PC-9 (cell line): ENCODE measurements around the gene FAM162A. TPM values are rescaled to one million over a fixed set of nuclear protein-coding genes. Genes with fewer than 3 reads are reported as not detected.

Experiments
- BruUV-seq: library from RNA; stranded (reverse); fragments of 400-500 nt; replicated peaks from 2 replicates; lab custom pipeline; 2021; lab: Mats Ljungman, UMichigan
- CTCF ChIA-PET: fragments of 300-600 bp; sonication (Branson Sonifier 250); formaldehyde crosslinking; loops from one replicate; lab custom pipeline; 2022; ENCODE audit warnings: antibody characterized with exemption; lab: Charles Lee
- POLR2A ChIA-PET: fragments of 300-600 bp; sonication (Branson Sonifier 250); formaldehyde crosslinking; loops from one replicate; lab custom pipeline; 2022; ENCODE audit warnings: antibody characterized with exemption; ENCODE audit not compliant: unreplicated experiment; lab: Charles Lee
- DNase-seq, 2 experiments: peaks; one replicate each; pipeline versions ENCODE4 v3.0.0 to v3.0.0-alpha.2; 2015 to 2022; ENCODE audit warnings: mixed read lengths in 1 of 2
- H2AFZ ChIP-seq: fragments of 200-600 bp; sonication (generic); 2 replicates; pipeline ENCODE4 v1.8.1; 2017; ENCODE audit warnings: antibody characterized with exemption
- H3F3A ChIP-seq: fragments of 200-600 bp; sonication (generic); 2 replicates; pipeline ENCODE4 v1.8.1; 2017; ENCODE audit warnings: antibody characterized with exemption, mild to moderate bottlenecking, low read depth; ENCODE audit not compliant: insufficient read depth
- H3K27ac ChIP-seq: fragments of 200-600 bp; sonication (generic); 2 replicates; pipeline ENCODE4 v1.6.1; 2016; ENCODE audit warnings: mixed run types
- H3K27me3 ChIP-seq: fragments of 200-600 bp; sonication (generic); 2 replicates; pipeline ENCODE4 v1.6.1; 2016; ENCODE audit warnings: low read depth, mixed run types; ENCODE audit not compliant: insufficient read depth
- H3K36me3 ChIP-seq: fragments of 200-600 bp; sonication (generic); 2 replicates; pipeline ENCODE4 v1.6.1; 2016; ENCODE audit warnings: low read depth, mixed run types
- H3K4me1 ChIP-seq: fragments of 200-600 bp; sonication (generic); replicated peaks from 2 replicates; pipeline ENCODE4 v1.6.1; 2016; ENCODE audit warnings: mixed run types; ENCODE audit not compliant: insufficient read depth
- H3K4me2 ChIP-seq: fragments of 200-600 bp; sonication (generic); 2 replicates; pipeline ENCODE4 v1.6.1; 2017; ENCODE audit warnings: mixed run types
- H3K4me3 ChIP-seq: fragments of 200-600 bp; sonication (generic); 2 replicates; pipeline ENCODE4 v1.6.1; 2016; ENCODE audit warnings: mixed run types
- H3K79me2 ChIP-seq: fragments of 200-600 bp; sonication (generic); 2 replicates; pipeline ENCODE4 v1.6.1; 2017; ENCODE audit warnings: low read depth, mixed run types
- H3K9me2 ChIP-seq: fragments of 200-600 bp; sonication (generic); 2 replicates; pipeline ENCODE4 v1.8.1; 2017; ENCODE audit warnings: mild to moderate bottlenecking; ENCODE audit not compliant: insufficient read depth
- H3K9me3 ChIP-seq: fragments of 200-600 bp; sonication (generic); 2 replicates; pipeline ENCODE4 v1.8.1; 2016; ENCODE audit warnings: low read depth; ENCODE audit not compliant: insufficient read depth
- H4K20me1 ChIP-seq: fragments of 200-600 bp; sonication (generic); 2 replicates; pipeline ENCODE4 v1.8.1; 2017; ENCODE audit not compliant: insufficient read depth
- CTCF ChIP-seq: fragments of 200-600 bp; sonication (generic); conservative IDR thresholded peaks from 2 replicates; pipeline ENCODE4 v1.6.1; 2017; ENCODE audit warnings: mixed run types, antibody characterized with exemption, mild to moderate bottlenecking, moderate library complexity
- EZH2 ChIP-seq: fragments of 200-600 bp; sonication (generic); IDR thresholded peaks from 2 replicates; pipeline ENCODE4 v1.8.0; 2017; ENCODE audit warnings: antibody characterized with exemption, low read depth
- intact Hi-C: fragments of 100-400 bp; cut with micrococcal nuclease; formaldehyde crosslinking; loops from one replicate; pipeline ENCODE4 v1.10.0; 2022; ENCODE audit not compliant: unreplicated experiment
- total RNA-seq: library from RNA; stranded (reverse); gene quantifications from 2 replicates; pipeline ENCODE4 v1.2.3, GENCODE V29; 2021

The FAM162A gene
- total RNA-seq, 1 experiment from 2014 or later, result 36.8 TPM

- POLR2A ChIA-PET, result no interaction called here
- no peak for DNase-seq
- Histone ChIP-seq H3K4me3 (no peak overlapping the region), H3K4me2 (no peak overlapping the region), H3K79me2 (peaks cover 8% of the 10 kb centered on the region; the same call in 1 of the 2 replicates), H3K9me2 (no peaks in the 10 kb centered on the region), H3K27me3 (no peaks in the 10 kb centered on the region), H3K9me3 (no peaks in the 10 kb centered on the region), H3K27ac (no peak overlapping the region), H4K20me1 (no peaks in the 10 kb centered on the region), H3F3A (0 out of 2 replicates have a peak, but pooled peaks cover 8% of the 10 kb centered on the region), H3K36me3 (peaks cover 19% of the 10 kb centered on the region), H3K4me1 (no peaks in the 10 kb centered on the region), H2AFZ (no peak overlapping the region)
- CTCF ChIA-PET, result no interaction called here
- intact Hi-C loops, result no loop called here
- BruUV-seq, result no TSS peak
- TF ChIP-seq EZH2, result no peak
- no peak for TF ChIP-seq CTCF
Observed at GRCh38 chr3:122451371-122451770, 67.4 kb downstream of the FAM162A start.

DNA sequence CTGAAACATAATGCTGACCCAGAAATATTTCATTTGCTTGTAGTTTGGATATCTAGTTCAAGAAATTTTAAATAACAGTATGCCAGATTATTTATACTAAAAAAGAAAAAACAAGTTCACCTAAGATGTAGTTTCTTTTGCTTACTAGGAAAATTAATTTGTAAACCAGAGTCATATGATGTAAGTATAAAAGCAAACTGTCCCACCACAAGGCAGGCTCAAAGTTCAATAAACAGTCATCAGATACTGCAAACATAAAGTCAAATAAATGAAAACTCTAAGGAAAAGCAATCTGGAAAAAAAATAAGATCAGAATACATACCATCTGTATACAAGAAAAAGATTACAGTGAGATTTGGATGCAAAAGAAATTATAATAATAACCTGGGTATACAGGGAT, 72.1 kb downstream of the FAM162A start:
- Histone ChIP-seq H3K27me3 (no peaks in the 10 kb centered on the region), H3K36me3 (peaks cover 22% of the 10 kb centered on the region; the same call in 1 of the 2 replicates), H2AFZ (no peak overlapping the region), H4K20me1 (peaks cover 4% of the 10 kb centered on the region; the same call in 1 of the 2 replicates), H3K9me3 (no peaks in the 10 kb centered on the region), H3K4me1 (no peaks in the 10 kb centered on the region), H3K9me2 (no peaks in the 10 kb centered on the region), H3F3A (0 out of 2 replicates have a peak, but pooled peaks cover 6% of the 10 kb centered on the region), H3K27ac (no peak overlapping the region), H3K4me2 (no peak overlapping the region), H3K79me2 (no peaks in the 10 kb centered on the region), H3K4me3 (no peak overlapping the region)
- TF ChIP-seq EZH2 (no peak), CTCF (no peak)
- no TSS peak for BruUV-seq
- DNase-seq, result no peak
- ChIA-PET POLR2A (no interaction called here), CTCF (no interaction called here)
- intact Hi-C loops, result loop anchor here (5.0 kb wide), 1 partner anchor 106 kb away; the partner anchor contains the start of genes DTX3L and PARP9

DNA sequence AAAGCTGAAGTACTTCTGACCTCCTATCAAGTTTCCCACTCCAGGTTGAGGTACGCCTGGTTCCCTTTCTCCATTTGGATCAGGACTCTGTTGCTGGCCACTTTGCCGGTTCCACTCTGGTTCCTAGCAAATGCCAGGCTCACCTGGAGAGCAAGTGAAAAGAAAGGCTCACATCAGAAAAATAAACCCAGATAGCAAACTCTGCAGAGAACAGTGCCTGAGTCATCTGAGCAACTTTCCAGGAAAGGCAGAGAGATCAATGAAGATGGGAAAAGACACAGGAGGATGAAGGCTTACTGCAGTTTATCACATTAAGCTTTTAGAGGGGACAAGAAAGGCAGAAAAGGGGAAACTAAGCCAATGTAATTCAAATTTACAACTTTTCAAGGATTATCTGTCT, 73.7 kb downstream of the FAM162A start:
- Histone ChIP-seq H3F3A (peaks cover 11% of the 10 kb centered on the region; the same call in 1 of the 2 replicates), H3K9me2 (no peaks in the 10 kb centered on the region), H3K36me3 (peaks cover 21% of the 10 kb centered on the region; the same call in 1 of the 2 replicates), H3K79me2 (no peaks in the 10 kb centered on the region), H3K27ac (no peak overlapping the region), H3K9me3 (no peaks in the 10 kb centered on the region), H4K20me1 (peaks cover 4% of the 10 kb centered on the region; the same call in 1 of the 2 replicates), H3K27me3 (no peaks in the 10 kb centered on the region), H3K4me3 (no peak overlapping the region), H2AFZ (no peak overlapping the region), H3K4me2 (no peak overlapping the region), H3K4me1 (no peaks in the 10 kb centered on the region)
- DNase-seq, result no peak
- no TSS peak for BruUV-seq
- POLR2A ChIA-PET, result no interaction called here
- intact Hi-C loops, result loop anchor here (5.0 kb wide), 1 partner anchor 105 kb away; the partner anchor contains the start of genes DTX3L and PARP9
- TF ChIP-seq CTCF (no peak), EZH2 (no peak)
- CTCF ChIA-PET, result no interaction called here
